HEK293 (cell line): ENCODE measurements around the gene TRPC4.

ENCODE experiments used
- BCL11A ChIP-seq: fragments of 450-650 bp; formaldehyde crosslinking; IDR thresholded peaks from 2 replicates; pipeline ENCODE4 v1.5.1; 2016; ENCODE audit warnings: low read depth, missing biosample characterization, missing genetic modification characterization
- CTCF ChIP-seq: fragments of 450-650 bp; formaldehyde crosslinking; IDR thresholded peaks from 2 replicates; pipeline ENCODE4 v1.5.1; 2016; ENCODE audit warnings: missing biosample characterization, missing genetic modification characterization
- SP3 ChIP-seq: fragments of 450-650 bp; formaldehyde crosslinking; IDR thresholded peaks from 2 replicates; pipeline ENCODE4 v1.5.1; 2016; ENCODE audit warnings: missing biosample characterization, missing genetic modification characterization
- ZFP37 ChIP-seq: fragments of 450-650 bp; formaldehyde crosslinking; IDR thresholded peaks from 2 replicates; pipeline ENCODE4 v1.5.1; 2016; ENCODE audit warnings: missing biosample characterization, missing genetic modification characterization
- ZNF132 ChIP-seq: fragments of 450-650 bp; formaldehyde crosslinking; IDR thresholded peaks from 2 replicates; pipeline ENCODE4 v1.5.1; 2017; ENCODE audit warnings: missing biosample characterization, missing genetic modification characterization, borderline replicate concordance
- ZNF140 ChIP-seq: fragments of 450-650 bp; formaldehyde crosslinking; IDR thresholded peaks from 2 replicates; pipeline ENCODE4 v1.5.1; 2016; ENCODE audit warnings: missing biosample characterization, missing genetic modification characterization
- ZNF19 ChIP-seq: fragments of 450-650 bp; formaldehyde crosslinking; IDR thresholded peaks from 2 replicates; pipeline ENCODE4; 2016; ENCODE audit warnings: missing biosample characterization, missing genetic modification characterization, low read depth
- ZNF561 ChIP-seq: fragments of 450-650 bp; IDR thresholded peaks from 2 replicates; pipeline ENCODE4 v1.5.1; 2018; ENCODE audit warnings: missing biosample characterization, missing genetic modification characterization, borderline replicate concordance
- ZNF660 ChIP-seq: fragments of 450-650 bp; IDR thresholded peaks from 2 replicates; pipeline ENCODE4 v1.5.1; 2018; ENCODE audit warnings: missing biosample characterization, mild to moderate bottlenecking, missing genetic modification characterization
- ZNF707 ChIP-seq: fragments of 450-650 bp; formaldehyde crosslinking; IDR thresholded peaks from 2 replicates; pipeline ENCODE4 v1.5.1; 2016; ENCODE audit warnings: missing biosample characterization, missing genetic modification characterization
- TF ChIP-seq, protein P1 (sequence below): fragments of 450-650 bp; formaldehyde crosslinking; IDR thresholded peaks from 2 replicates; pipeline ENCODE4 v1.5.1; 2016; ENCODE audit warnings: missing biosample characterization, missing genetic modification characterization

DNA sequence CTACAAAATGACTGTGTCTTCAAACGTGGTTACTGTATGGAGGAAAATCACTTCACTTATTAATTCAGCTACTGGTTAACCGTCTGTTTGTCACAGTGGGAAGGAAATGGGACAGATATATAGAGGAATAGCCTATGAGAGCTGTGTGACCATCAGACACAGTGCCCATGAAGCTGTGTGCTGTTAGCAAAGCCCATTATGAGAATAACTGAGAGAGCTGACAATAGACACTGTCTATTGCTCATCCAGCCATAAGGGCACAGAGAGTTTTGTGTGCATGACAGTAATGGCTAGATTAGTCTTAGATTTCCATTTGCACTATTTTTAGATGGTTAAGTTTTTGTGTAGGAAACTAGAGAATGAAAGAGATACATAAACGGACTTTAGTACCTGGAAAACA, 206.9 kb downstream of the TRPC4 start:
- TF ChIP-seq ZNF140 (tag by site-specific recombination) (no peak), ZNF707 (tag by site-specific recombination) (no peak), CTCF (no peak), ZFP37 (tag by site-specific recombination) (no peak), ZNF19 (tag by site-specific recombination) (no peak), ZNF660 (tag by site-specific recombination) (no peak), ZNF561 (tag by site-specific recombination) (no peak), BCL11A (tag by site-specific recombination) (no peak), ZNF132 (tag by site-specific recombination) (no peak), SP3 (tag by site-specific recombination) (no peak)
- TF ChIP-seq, protein P1, sequence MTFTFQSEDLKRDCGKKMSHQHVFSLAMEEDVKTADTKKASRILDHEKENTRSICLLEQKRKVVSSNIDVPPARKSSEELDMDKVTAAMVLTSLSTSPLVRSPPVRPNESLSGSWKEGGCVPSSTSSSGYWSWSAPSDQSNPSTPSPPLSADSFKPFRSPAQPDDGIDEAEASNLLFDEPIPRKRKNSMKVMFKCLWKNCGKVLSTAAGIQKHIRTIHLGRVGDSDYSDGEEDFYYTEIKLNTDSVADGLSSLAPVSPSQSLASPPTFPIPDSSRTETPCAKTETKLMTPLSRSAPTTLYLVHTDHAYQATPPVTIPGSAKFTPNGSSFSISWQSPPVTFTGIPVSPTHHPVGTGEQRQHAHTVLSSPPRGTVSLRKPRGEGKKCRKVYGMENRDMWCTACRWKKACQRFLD (tag by site-specific recombination): no peak
